Ectodermal cell (in vitro differentiated cells): ENCODE results near the gene VWA3A.

Experiments used
- H3K27ac ChIP-seq: 2 replicates; pipeline ENCODE4 v1.7.0; 2013; ENCODE audit warnings: mild to moderate bottlenecking, low read depth, low read length; ENCODE audit not compliant: insufficient read depth, poor library complexity, severe bottlenecking
- H3K27me3 ChIP-seq: 2 replicates; pipeline ENCODE4 v1.7.0; 2013; ENCODE audit warnings: mild to moderate bottlenecking, low read length; ENCODE audit not compliant: insufficient read depth, control insufficient read depth, poor library complexity, severe bottlenecking
- H3K36me3 ChIP-seq: one replicate; pipeline ENCODE4 v1.7.0; 2013; ENCODE audit warnings: low read length; ENCODE audit not compliant: control insufficient read depth, insufficient read depth
- H3K4me1 ChIP-seq: one replicate; pipeline ENCODE4 v1.7.0; 2013; ENCODE audit warnings: low read length; ENCODE audit not compliant: control insufficient read depth, insufficient read depth
- H3K4me3 ChIP-seq: 2 replicates; pipeline ENCODE4 v1.7.0; 2013; ENCODE audit warnings: low read depth, low read length, control low read depth; ENCODE audit not compliant: insufficient read depth
- H3K9me3 ChIP-seq: 2 replicates; pipeline ENCODE4 v1.7.0; 2013; ENCODE audit warnings: mild to moderate bottlenecking, low read length, moderate library complexity; ENCODE audit not compliant: control insufficient read depth
- WGBS, 2 experiments: methylation state at CpG; one replicate each; pipeline ENCODE4 v1.1.7; 2013; ENCODE audit warnings: missing lambda C conversion rate in 2 of 2; 5-methylcytosine and 5-hydroxymethylcytosine counted together

Gene VWA3A

GRCh38 chr16:22070361-22071330 is 21.7 kb upstream of the VWA3A start:
- no peaks in the 10 kb centered on the region for H3K4me1 ChIP-seq
- 91 to 92% methylated on average over 12 of the region's 12 CpGs for WGBS, 2 experiments
- no peaks in the 10 kb centered on the region for H3K9me3 ChIP-seq
- no peak overlapping the region for H3K4me3 ChIP-seq
- no peaks in the 10 kb centered on the region for H3K27me3 ChIP-seq
- H3K27ac ChIP-seq: no peak overlapping the region
- H3K36me3 ChIP-seq: peaks cover 4% of the 10 kb centered on the region

- Histone ChIP-seq H3K9me3 (no peaks in the 10 kb centered on the region), H3K4me1 (no peaks in the 10 kb centered on the region), H3K27ac (no peak overlapping the region), H3K27me3 (no peaks in the 10 kb centered on the region), H3K4me3 (no peak overlapping the region), H3K36me3 (peaks cover 2% of the 10 kb centered on the region)
- WGBS, 2 experiments: 91 to 96% methylated on average over 7 of the region's 7 CpGs
These were observed 20.9 kb upstream of the VWA3A start for GRCh38 chr16:22071331-22071910.

- Histone ChIP-seq H3K4me3 (no peak overlapping the region), H3K27ac (no peak overlapping the region), H3K9me3 (no peaks in the 10 kb centered on the region), H3K4me1 (no peaks in the 10 kb centered on the region), H3K36me3 (no peaks in the 10 kb centered on the region), H3K27me3 (no peaks in the 10 kb centered on the region)
- 97 to 100% methylated on average over 1 to 3 of the region's 3 CpGs for WGBS, 2 experiments
These were observed 19.0 kb upstream of the VWA3A start for GRCh38 chr16:22073350-22073749.

GRCh38 chr16:22075043-22075757 is 17.1 kb upstream of the VWA3A start:
- H3K4me3 ChIP-seq: no peak overlapping the region
- no peaks in the 10 kb centered on the region for H3K36me3 ChIP-seq
- H3K27ac ChIP-seq: no peak overlapping the region
- no peaks in the 10 kb centered on the region for H3K4me1 ChIP-seq
- WGBS, 2 experiments: 92 to 96% methylated on average over 11 of the region's 11 CpGs
- no peaks in the 10 kb centered on the region for H3K27me3 ChIP-seq
- H3K9me3 ChIP-seq: no peaks in the 10 kb centered on the region

- Histone ChIP-seq H3K27me3 (no peaks in the 10 kb centered on the region), H3K36me3 (no peaks in the 10 kb centered on the region), H3K9me3 (no peaks in the 10 kb centered on the region), H3K27ac (no peak overlapping the region), H3K4me1 (no peaks in the 10 kb centered on the region), H3K4me3 (no peak overlapping the region)
- WGBS, 2 experiments: 90 to 100% methylated on average over 1 of the region's 1 CpG
These were observed 16.6 kb upstream of the VWA3A start for GRCh38 chr16:22075776-22076175.

- H3K9me3 ChIP-seq: no peaks in the 10 kb centered on the region
- no peak overlapping the region for H3K27ac ChIP-seq
- no peaks in the 10 kb centered on the region for H3K27me3 ChIP-seq
- no peak overlapping the region for H3K4me3 ChIP-seq
- H3K4me1 ChIP-seq: no peaks in the 10 kb centered on the region
- WGBS, 2 experiments: 39 to 41% methylated on average over 6 to 7 of the region's 8 CpGs
- H3K36me3 ChIP-seq: no peaks in the 10 kb centered on the region
These were observed 14.5 kb upstream of the VWA3A start for GRCh38 chr16:22077700-22078313.

GRCh38 chr16:22078656-22079055 is 13.7 kb upstream of the VWA3A start:
- Histone ChIP-seq H3K4me1 (no peaks in the 10 kb centered on the region), H3K27ac (no peak overlapping the region), H3K36me3 (no peaks in the 10 kb centered on the region), H3K27me3 (no peaks in the 10 kb centered on the region), H3K4me3 (no peak overlapping the region), H3K9me3 (no peaks in the 10 kb centered on the region)
- 88% methylated on average over 1 of the region's 1 CpG; no CpG with 5 or more reads in 1 of the 2 experiments for WGBS, 2 experiments

GRCh38 chr16:22081050-22081449 is 11.3 kb upstream of the VWA3A start:
- Histone ChIP-seq H3K36me3 (no peaks in the 10 kb centered on the region), H3K27ac (no peak overlapping the region), H3K27me3 (no peaks in the 10 kb centered on the region), H3K4me1 (no peaks in the 10 kb centered on the region), H3K9me3 (no peaks in the 10 kb centered on the region), H3K4me3 (no peak overlapping the region)
- 92 to 95% methylated on average over 2 to 3 of the region's 3 CpGs for WGBS, 2 experiments

- H3K4me1 ChIP-seq: no peaks in the 10 kb centered on the region
- WGBS, 2 experiments: 100% methylated on average over 1 of the region's 1 CpG
- no peak overlapping the region for H3K4me3 ChIP-seq
- H3K27me3 ChIP-seq: no peaks in the 10 kb centered on the region
- H3K36me3 ChIP-seq: no peaks in the 10 kb centered on the region
- H3K9me3 ChIP-seq: no peaks in the 10 kb centered on the region
- no peak overlapping the region for H3K27ac ChIP-seq
These were observed 5.9 kb upstream of the VWA3A start for GRCh38 chr16:22086440-22086839.

- WGBS, 2 experiments: 84 to 93% methylated on average over 1 of the region's 1 CpG
- Histone ChIP-seq H3K4me3 (no peak overlapping the region), H3K27me3 (no peaks in the 10 kb centered on the region), H3K9me3 (no peaks in the 10 kb centered on the region), H3K4me1 (peaks cover 10% of the 10 kb centered on the region), H3K36me3 (no peaks in the 10 kb centered on the region), H3K27ac (no peak overlapping the region)
These were observed 3.7 kb upstream of the VWA3A start for GRCh38 chr16:22088642-22089041.
